ENCODE measurements around the gene GATA5.
A peak's percentile ranks its signal among the peaks of the same experiment; 100 is the strongest.

The GATA5 gene, protein sequence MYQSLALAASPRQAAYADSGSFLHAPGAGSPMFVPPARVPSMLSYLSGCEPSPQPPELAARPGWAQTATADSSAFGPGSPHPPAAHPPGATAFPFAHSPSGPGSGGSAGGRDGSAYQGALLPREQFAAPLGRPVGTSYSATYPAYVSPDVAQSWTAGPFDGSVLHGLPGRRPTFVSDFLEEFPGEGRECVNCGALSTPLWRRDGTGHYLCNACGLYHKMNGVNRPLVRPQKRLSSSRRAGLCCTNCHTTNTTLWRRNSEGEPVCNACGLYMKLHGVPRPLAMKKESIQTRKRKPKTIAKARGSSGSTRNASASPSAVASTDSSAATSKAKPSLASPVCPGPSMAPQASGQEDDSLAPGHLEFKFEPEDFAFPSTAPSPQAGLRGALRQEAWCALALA

DNA sequence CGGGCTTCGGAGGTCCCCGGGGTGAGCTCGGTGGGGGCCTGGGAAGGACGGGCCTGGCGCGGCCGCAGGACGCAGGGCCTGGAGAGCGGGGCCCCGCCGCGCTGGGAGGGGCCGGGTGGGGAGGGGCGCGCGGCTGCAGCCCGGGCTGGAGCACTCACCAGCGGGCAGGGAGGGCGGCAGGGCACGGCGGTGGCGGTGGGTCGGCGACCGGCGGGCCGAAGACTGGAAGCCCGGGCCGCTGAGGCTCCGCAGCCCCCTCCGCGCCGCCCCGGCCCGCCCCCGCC is at the start of gene GATA5:
GATA5 (minus strand) TSS at position 224 of the 284 bp plus-strand sequence. CDS start 474 bp downstream, outside the sequence.
- no peak for DNase-seq

DNA sequence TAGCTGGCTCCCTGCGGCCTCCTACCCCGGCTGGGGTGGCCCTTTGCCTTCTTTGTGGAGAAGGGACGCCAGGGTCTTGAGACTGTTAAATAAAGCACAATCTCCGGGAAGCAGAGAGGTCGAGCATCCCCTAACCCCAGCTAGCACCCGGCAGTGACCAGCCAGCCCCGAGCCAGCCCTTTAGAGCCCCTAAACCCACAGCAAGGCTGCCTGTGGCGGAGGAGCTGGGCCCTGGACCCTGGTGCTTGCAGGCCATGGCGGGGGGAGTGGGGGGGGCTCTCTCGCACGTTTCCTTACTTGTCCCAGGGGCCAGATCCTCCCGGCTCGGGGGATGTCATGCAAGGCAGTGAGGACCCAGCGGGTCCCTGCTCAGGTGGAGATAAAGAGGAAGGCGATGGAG is 49.2 kb upstream of the GATA5 start:
- DNase-seq, result no peak

DNA sequence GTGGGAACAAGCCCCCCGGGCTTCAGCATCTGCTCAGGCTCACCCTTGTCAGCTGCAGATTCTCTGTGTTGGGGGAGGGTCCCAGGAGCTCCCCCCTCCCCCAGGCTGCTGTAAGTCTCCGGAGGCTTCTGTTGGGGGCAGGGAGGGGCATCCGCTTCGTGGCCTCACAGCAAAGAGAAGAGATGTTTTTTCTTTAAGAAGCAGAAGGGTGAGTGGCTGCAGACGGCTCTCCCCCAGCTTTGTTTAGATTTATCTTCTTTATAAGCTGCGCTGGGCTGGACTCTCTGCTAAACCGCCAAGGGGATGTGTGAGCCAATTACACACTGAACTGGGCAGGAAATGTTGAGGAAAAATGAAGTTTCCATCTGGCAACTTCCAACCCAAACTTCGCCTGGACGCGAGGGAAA is 48.7 kb upstream of the GATA5 start:
- DNase-seq, result no peak

DNA sequence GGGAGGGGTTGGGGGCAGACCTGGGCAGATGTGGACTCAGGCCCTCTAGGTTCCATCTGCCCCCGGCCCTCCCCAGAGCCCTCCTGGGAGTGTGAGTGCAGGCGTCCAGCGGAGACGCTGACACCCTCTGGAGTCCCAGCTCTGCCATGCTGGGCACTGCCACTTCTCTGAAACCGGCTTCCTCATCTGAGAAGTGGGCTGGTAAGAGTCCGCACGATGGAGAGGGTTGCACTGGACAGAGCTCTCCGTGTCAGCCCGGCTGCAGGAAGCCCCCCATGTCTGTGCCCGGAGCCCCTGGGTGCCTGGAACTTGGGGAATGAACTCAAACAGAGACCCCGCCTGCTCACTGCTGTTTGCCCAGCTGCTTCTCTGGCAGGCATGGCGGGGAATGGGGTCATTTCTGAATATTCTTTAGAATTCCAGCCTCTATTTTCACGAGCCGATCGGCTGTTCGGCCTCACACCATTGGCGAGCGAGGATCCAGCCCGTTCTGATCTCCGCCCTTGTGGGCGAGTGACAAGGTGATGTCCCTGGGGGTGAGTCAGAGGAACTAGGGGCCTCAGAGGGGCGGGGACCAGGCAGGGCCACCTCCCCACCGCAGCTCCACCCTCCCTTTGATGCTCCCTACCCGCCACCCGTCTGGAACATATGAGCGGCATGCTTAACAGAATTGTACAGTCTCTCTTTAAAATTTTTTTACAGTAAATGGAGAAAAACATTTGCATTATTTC is 47.8 kb upstream of the GATA5 start:
- DNase-seq, result peak; percentile 75

DNA sequence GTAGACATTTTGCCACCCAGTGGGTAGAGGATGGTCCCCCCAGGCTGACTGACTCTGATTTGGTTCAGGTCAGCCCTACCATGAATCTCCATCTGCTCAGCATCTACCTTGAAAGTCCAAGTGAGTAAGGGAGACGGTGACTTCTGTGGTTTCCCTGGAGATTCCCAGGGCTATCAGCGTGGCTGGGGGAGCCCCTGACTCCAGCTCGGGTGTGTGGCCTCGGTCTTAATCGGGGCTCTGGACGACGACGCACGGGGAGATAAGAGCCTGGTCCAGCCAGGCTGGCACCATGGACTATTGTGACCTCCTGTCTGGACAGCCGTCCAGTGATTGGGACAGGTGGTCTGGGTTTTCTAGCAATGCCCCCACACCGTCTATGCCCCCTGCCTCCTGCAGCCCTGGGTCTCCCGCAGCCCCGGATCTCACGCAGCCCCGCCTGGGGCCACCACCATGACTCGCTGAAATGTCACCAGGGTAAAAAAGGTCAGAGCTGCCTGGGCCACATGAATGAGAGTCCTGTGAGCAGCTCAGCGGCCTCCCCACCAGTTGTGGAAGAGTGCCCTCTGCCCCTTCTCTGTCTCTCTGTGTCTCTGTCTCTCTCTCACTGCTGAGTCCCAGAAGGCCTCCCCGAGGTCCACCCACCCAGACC is 47.1 kb upstream of the GATA5 start:
- no peak for DNase-seq

DNA sequence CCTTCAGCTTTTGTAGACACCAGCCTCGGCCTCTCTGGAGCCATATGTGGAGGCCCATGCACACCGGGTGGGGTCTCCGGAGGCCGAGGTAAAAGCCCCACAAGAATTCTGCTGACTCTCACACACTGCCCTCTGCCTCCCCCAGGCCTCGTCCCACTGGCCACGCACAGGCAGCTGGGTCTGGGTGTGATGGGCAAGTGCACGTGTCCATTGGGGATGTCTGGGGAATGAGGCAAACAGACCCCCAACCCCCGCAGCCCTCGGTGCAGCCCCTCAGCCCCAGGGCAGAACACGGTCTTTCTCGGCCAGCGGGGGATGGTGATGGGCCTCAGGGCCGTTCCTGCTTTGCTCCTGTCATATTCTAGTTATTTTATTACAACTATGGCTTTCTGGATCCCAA is 44.0 kb upstream of the GATA5 start:
- no peak for DNase-seq

GRCh38 chr20:62518911-62519310 is 43.1 kb upstream of the GATA5 start:
- no peak for DNase-seq

DNA sequence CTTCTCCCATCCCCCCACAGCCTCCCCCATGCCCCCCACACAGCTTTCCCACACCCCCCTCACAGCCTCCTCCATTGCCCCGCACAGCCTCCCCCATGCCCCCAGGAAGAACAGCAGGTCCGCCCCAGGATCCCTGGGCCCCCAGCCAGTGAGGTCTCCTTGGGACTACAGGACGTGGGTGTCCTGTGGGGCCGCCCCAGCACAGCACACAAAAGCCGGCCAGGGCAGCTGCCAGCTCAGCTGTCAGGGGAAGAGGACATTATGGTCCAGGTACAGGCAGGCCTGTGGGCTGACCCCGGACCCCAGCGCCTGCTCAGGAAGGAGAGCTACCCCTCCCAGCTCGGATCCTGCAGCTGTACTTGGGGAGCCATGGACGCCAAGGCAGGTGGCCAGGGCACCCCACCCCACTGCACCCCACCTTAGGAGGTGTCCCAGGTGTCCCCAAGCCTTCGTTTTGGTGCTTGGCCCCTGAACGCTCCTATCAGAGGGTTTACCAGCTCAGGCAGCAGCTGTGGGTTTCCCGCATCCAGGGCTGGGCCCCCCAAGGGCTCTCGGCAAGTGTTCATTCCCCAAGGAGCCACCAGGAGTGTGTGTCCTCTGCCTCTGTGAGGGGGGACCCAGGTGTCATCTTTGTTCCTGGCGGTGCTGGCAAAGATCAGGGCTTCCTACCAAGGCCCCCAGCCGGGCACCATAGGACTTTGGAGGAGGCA is 42.3 kb upstream of the GATA5 start:
- DNase-seq, result no peak

DNA sequence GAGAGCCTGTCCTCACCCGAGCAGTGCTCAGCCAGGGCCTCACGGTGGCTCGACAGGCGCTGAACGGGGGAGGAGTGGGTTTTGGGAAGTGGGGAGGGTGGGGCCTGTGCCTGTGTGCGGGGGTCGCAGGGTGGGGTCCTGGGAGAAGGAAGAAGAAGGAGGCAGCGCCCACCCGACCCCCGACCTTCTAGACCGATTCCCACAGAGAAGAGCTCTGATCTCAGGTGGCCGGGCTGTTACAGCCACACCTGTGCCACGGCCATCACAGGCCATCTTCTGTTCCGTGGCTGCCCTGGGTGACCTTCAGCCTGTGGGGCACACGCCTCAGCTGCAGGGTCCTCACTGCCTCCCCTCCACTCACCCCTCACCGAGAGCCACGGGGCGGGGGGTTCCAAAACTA is 41.4 kb upstream of the GATA5 start:
- no peak for DNase-seq

- DNase-seq, result no peak
Observed at GRCh38 chr20:62516338-62516737, 40.5 kb upstream of the GATA5 start.

- DNase-seq, result no peak
Observed at GRCh38 chr20:62515826-62516225, 40.0 kb upstream of the GATA5 start.

GRCh38 chr20:62515280-62515679 is 39.5 kb upstream of the GATA5 start:
- no peak for DNase-seq

- DNase-seq, result no peak
Observed at GRCh38 chr20:62513991-62514390, 38.2 kb upstream of the GATA5 start.

- no peak for DNase-seq
Observed at GRCh38 chr20:62511915-62512610, 36.3 kb upstream of the GATA5 start.

GRCh38 chr20:62511300-62511914 is 35.6 kb upstream of the GATA5 start:
- DNase-seq, result no peak

DNA sequence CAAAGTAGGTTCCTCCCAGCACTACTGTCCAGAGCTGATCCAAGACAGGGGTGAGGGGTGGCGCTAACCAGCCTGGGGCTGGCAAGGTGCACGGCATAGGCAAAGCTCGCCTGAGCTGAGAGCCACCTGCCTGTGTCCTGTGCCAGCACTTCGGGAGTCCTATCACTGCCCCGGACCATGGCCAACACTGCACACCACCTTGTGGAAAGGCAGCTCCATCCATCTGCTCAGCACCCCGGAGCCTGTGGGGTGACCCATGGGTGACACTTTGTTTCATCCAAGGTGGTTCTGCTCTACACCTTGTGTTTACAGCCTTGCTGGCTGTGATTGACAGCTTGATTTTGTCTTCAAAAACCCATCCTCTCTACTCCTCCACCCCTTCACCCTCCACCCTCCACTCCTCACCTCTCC is 32.9 kb upstream of the GATA5 start:
- no peak for DNase-seq

- DNase-seq, result no peak
Observed at GRCh38 chr20:62507991-62508640, 32.3 kb upstream of the GATA5 start.

DNA sequence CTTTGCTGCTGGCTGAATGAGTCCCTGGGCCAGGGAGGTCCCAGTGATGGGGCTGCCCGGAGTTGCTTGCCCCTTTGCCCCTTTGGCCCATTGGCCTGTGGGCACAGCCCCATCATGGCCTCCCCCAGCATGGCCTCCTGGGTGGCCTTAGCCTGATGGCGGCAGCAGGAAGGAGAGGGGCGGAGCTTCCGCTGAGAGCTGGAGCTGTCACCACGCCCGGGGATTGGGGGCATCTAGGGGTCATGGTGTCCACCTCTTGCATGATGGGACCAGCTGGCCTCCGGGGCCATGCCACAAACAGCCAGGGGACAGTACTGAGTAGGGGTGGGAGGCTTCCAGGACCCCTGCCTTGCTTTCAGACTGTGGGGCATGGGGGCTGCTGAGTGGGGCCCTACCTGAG is 31.5 kb upstream of the GATA5 start:
- no peak for DNase-seq

GRCh38 chr20:62506791-62507190 is 31.0 kb upstream of the GATA5 start:
- DNase-seq, result no peak

- DNase-seq, result no peak
Observed at GRCh38 chr20:62506087-62506486, 30.3 kb upstream of the GATA5 start.

DNA sequence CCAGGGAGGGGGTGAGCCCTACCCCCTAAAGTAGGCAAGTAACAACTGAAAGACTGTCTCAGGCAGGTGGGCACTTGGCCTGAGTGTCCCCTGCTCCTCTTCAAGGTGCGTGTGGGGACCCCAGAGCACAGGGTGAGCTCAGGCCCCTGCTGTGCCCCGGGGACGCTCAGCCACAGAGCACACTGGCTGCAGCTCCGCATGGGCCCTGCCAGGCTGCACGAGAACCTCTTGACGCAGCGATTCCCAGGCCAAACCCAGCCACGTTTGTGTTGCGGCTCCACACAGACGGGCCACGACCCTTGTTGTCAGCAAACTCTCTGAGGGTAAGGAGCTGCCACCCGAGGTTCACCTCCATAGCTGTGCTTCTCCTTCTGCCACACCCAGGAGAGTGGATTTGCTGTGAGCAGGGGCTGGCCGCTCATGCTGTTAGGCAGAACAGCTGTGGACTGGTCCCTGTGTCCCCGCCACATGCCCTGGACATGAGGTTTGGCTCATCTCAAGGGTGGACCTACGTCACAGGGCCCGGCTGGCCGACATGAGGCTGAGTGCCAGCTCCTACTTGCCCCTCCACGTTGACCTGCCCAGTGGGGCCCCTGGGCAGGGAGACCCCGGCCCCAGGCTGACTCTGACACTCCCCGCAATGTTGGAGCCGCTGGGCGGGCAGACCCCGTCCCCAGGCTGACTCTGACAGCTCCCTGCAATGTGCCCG is 29.7 kb upstream of the GATA5 start:
- no peak for DNase-seq

Measured in activated naive CD4-positive, alpha-beta T cell treated with anti-CD3 and anti-CD28 coated beads, Interleukin-2, amount 50 U/mL, for 16 hours (primary cell).